ENCODE measurements around the gene TCAIM.
A peak's percentile ranks its signal among the peaks of the same experiment; 100 is the strongest.
"Not testable (repeated sequence)": the region's sequence is repeated elsewhere in the genome, so short reads cannot be mapped to it uniquely, and the experiment has no call there.

Gene TCAIM

GRCh38 chr3:44334326-44334725 lies 4.2 kb upstream of the TCAIM start:
- TF ChIP-seq ZNF274 (IDR thresholded peaks at IDR 0.05; ENCODE audit: low read depth, low read length): no peak
- H3K4me3 ChIP-seq (ENCODE audit: low read length): no peak overlapping the region

DNA sequence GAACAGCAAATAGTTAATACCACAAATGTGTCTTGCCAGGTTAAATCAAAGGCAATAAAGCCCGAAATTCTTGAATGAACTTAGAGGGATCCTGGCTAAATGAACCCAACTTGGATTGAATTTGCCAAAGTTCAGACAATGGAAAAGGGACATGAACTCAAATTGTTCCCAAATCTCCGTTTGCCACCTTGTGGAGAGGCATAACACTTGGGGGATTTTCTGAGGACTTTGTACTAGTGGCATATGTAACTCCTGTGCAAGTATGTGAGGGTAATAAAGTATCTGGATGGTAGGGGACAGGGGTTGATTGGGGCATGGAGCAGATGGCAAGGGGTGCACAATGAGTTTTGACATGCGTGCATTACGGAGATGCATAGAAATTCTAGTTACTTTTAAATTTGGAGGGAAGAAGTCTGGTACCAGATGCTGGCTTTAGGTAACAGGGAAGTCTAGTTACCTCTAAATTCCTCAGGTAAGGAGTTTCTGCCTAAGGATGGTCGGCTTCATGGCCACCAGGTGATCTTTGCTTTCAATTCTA lies 1.2 kb upstream of the TCAIM start:
- no peak for TF ChIP-seq ZNF274 (IDR thresholded peaks at IDR 0.05; ENCODE audit: low read depth, low read length)
- peak overlapping the region; percentile 81; the same call in 1 of the 2 replicates for H3K4me3 ChIP-seq (ENCODE audit: low read length)

GRCh38 chr3:44338828-44339127 lies 212 bp downstream of the TCAIM start:
- TF ChIP-seq ZNF274 (IDR thresholded peaks at IDR 0.05; ENCODE audit: low read depth, low read length): no peak
- H3K4me3 ChIP-seq (ENCODE audit: low read length): peak overlapping the region; percentile 81

- no peak for TF ChIP-seq ZNF274 (IDR thresholded peaks at IDR 0.05; ENCODE audit: low read depth, low read length)
- peak overlapping the region; percentile 81 for H3K4me3 ChIP-seq (ENCODE audit: low read length)
These were observed 853 bp downstream of the TCAIM start for GRCh38 chr3:44339181-44340057.

- peak overlapping the region; percentile 81 for H3K4me3 ChIP-seq (ENCODE audit: low read length)
- TF ChIP-seq ZNF274 (IDR thresholded peaks at IDR 0.05; ENCODE audit: low read depth, low read length): no peak
These were observed 1.5 kb downstream of the TCAIM start for GRCh38 chr3:44340058-44340395.

DNA sequence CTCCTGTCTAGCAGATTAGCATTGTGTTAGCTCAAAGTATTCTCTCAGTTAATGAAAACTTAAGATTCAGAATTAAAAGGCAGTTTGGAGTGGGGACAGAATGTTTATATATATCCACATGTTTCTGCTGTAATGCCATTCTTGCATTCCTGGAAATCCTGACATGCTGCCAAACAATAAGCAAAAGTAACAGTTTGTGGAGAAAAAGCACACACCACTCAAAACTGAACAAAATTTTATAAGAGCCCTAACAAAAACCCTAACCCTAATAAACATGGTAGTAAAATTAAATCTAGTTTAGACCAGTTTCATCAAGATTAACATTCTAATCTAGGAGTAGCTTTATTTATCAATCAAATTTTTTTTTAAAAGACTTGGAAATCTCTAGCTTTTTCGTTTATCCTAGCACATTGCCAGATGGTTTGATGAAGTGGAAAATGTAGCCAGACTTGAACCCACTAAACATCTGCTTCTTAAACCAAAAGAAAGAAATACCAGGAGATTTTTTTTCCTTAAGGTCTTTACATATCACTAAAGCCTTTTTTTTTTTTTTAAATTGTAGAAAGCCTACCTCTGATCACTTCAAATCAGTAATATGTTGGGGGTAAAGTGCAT lies 3.7 kb downstream of the TCAIM start:
- no peak overlapping the region for H3K4me3 ChIP-seq (ENCODE audit: low read length)
- no peak for TF ChIP-seq ZNF274 (IDR thresholded peaks at IDR 0.05; ENCODE audit: low read depth, low read length)

GRCh38 chr3:44343421-44343820 lies 4.9 kb downstream of the TCAIM start:
- H3K4me3 ChIP-seq (ENCODE audit: low read length): no peak overlapping the region
- TF ChIP-seq ZNF274 (IDR thresholded peaks at IDR 0.05; ENCODE audit: low read depth, low read length): no peak

DNA sequence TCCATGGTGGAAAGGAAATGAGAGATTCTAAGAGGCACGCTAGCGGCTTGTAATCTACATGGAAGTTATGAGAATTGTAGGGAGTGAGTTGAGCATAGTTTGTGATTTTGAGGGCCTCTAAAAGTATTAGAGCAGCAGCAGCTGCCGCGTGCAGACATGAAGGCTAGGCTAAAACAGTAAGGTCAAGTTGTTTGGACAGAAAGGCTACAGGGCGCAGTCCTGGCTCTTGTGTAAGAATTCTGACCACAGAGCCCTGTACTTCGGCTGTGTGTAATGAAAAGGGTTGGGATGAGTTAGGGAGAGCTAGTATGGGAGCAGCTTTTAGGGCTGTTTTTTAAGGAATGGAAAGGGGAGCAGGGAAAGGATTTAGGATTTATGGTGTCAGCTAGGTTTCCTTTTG lies 8.0 kb downstream of the TCAIM start:
- not testable (repeated sequence) for H3K4me3 ChIP-seq (ENCODE audit: low read length)

GRCh38 chr3:44348993-44349392 lies 10.4 kb downstream of the TCAIM start:
- no peak for TF ChIP-seq ZNF274 (IDR thresholded peaks at IDR 0.05; ENCODE audit: low read depth, low read length)
- H3K4me3 ChIP-seq (ENCODE audit: low read length): no peak overlapping the region

DNA sequence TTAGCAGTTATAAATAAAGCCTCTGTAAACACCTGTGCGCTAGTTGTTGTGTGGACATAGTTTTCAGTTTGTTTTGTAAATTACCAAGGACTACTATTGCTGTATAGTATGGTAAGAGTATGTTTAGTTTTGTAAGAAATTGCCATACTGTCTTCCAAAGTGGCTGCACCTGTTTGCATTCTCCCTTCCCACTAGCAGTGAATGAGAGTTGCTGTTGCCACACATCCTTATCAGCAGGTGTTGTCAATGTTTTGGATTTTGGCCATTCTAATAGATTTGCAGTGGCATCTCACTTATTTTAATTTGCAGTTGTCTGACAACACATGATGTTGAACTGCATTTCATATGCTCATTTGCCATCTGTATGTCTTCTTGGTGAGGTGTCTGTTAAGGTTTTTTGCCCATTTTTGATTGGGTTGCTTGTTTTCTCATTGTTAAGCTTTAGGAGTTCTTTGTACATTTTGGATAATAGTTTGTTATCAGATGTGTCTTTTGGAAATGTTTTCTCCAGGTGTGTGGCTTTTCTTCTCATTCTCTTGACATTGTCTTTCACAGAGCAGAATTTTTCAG lies 14.9 kb downstream of the TCAIM start:
- no peak for TF ChIP-seq ZNF274 (IDR thresholded peaks at IDR 0.05; ENCODE audit: low read depth, low read length)

GRCh38 chr3:44355362-44356033 lies 16.9 kb downstream of the TCAIM start:
- H3K4me3 ChIP-seq (ENCODE audit: low read length): no peak overlapping the region
- TF ChIP-seq ZNF274 (IDR thresholded peaks at IDR 0.05; ENCODE audit: low read depth, low read length): no peak

More for the DNA sequence above, 14.9 kb downstream of the TCAIM start:
- H3K4me3 ChIP-seq (ENCODE audit: low read length): no peak overlapping the region

DNA sequence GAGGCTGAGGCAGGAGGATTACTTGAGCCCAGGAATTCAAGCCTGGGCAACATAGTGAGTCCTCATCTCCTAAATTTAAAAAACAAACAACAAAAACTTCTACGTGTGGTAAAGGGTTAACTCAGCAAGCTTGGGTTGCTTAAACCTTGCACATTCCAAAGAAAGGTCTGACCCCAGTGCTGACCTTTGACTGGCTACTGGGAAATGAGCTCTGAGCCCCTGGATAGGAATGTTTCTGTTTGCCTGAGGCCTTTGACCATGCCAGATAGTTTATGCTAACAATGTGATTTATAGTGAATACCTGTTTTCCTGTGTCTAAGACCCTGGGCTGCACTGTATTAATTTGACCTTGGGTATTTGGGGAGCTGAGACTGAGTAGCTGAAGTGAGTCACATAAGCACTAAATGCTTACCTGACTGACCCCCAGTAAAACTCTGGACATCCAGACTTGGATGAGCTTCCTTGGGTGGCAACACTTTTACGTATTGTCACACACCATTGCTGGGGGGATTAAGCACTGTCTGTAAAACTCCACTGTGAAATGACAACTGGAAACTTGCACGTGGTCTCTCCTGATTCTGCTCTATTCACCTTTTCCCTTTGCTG lies 20.7 kb downstream of the TCAIM start:
- TF ChIP-seq ZNF274 (IDR thresholded peaks at IDR 0.05; ENCODE audit: low read depth, low read length): no peak
- H3K4me3 ChIP-seq (ENCODE audit: low read length): no peak overlapping the region

GRCh38 chr3:44363591-44363990 lies 25.0 kb downstream of the TCAIM start:
- H3K4me3 ChIP-seq (ENCODE audit: low read length): no peak overlapping the region
- no peak for TF ChIP-seq ZNF274 (IDR thresholded peaks at IDR 0.05; ENCODE audit: low read depth, low read length)

DNA sequence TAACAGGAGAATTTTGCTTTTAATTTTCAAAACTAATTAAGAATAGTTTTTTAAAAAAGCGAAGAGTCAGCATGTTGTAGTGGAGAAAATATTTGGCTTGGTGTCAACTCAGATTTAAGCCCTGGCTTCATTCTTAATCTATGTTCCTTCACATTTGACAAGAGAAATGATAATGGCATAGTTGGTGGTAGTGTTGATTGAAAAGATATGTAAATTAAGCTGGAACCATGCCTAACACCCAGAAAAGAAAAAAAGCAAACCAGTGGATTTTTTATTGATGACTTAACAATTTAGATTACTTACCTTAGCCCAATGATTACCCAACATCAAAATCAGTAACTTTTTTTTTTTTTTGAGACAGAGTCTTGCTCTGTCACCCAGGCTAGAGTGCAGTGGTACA lies 27.4 kb downstream of the TCAIM start:
- no peak for TF ChIP-seq ZNF274 (IDR thresholded peaks at IDR 0.05; ENCODE audit: low read depth, low read length)
- no peak overlapping the region for H3K4me3 ChIP-seq (ENCODE audit: low read length)
